Measurements from ENCODE around the gene RAB3B.
"Not testable (repeated sequence)": the region's sequence is repeated elsewhere in the genome, so short reads cannot be mapped to it uniquely, and the experiment has no call there.

GRCh38 chr1:52005548-52005947 is 15.0 kb upstream of the RAB3B start:
- TF ChIP-seq CTCF, POLR2A, POLR2AphosphoS5 (IDR thresholded peaks at IDR 0.05): not testable (repeated sequence)

All from breast epithelium (tissue), 3 donors.